HG02588 (cell line): ENCODE measurements around the gene DGUOK.

Experiments used
- ATAC-seq: cut with Tn5 transposase; IDR thresholded peaks from one replicate; pipeline ENCODE4 v1.9.1; 2021; ENCODE audit warnings: mild to moderate bottlenecking, moderate library complexity; ENCODE audit not compliant: unreplicated experiment

Gene DGUOK

DNA sequence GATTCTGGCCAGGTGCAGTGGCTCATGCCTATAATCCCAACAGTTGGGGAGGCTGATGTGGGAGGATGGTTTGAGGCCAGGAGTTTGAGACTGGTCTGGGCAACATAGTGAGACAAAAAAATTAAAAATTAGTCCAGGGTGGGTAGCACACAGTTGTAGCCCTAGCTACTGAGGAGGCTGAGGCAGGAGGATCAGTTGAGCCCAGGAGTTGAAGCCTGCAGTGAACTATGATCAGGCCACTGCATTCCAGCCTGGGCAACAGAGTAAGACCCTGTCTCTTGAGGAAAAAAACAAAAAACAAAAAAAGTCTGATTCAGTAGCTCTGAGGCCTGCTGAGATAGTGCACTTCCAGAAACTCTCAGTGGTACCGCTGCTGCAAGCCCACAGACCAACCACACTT, 50.1 kb downstream of the DGUOK start:
- no peak for ATAC-seq

DNA sequence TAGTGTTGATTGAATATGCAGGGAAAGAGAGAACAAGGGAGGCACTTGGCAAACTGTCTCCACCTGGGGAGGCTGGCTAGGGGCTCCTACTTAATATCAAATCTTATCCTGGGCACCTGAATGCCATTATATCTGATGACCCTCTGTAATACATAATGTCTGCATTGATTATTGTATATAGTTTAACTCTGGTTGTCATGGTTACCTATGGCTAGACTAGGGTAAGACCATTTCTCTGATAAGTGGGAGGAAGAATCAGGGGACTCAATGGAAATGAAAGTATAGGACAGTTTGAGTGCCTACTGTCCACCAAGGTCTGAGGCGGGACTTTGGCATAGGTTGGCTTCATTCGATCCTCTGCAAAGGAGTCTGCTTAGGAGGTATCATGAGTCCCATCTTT, 50.8 kb downstream of the DGUOK start:
- no peak for ATAC-seq

DNA sequence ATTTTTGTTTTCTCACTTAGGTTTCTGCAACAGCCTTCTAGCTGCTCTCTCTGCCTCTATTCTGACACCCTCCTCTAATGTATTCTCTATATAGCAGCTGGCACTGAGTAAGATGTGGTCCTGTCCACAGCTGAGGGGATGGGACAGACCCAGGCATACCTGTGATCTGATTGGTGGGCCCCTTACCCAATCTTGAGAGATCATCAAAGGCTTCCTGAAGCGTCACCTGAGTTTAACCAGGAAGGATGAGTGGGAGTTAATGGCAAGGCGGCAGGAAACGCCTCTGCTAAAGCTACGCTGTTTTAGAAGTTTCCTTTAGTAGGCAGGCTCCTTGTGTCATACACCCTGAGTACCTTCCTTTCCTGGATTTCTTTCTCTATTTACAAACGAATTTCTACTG, 52.3 kb downstream of the DGUOK start:
- ATAC-seq, result no peak

DNA sequence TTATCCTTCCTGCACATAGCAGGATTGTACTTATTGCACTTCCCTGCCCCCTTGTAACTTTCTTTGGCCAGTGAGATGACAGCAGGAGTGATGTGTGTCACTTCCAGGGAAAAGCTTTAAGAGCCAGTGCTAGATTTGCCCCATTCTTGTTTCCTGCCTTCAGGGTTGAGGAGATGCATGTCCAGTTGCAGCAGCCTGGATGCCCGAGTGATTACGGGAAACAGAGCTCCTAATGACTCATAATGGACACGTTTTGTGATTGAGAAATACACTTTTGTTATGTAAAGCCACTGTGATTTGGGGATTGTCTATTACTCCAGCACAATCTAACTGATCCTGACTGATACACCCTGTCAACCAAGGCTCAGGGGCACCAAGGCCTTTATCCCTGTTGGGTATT, 53.0 kb downstream of the DGUOK start:
- no peak for ATAC-seq

DNA sequence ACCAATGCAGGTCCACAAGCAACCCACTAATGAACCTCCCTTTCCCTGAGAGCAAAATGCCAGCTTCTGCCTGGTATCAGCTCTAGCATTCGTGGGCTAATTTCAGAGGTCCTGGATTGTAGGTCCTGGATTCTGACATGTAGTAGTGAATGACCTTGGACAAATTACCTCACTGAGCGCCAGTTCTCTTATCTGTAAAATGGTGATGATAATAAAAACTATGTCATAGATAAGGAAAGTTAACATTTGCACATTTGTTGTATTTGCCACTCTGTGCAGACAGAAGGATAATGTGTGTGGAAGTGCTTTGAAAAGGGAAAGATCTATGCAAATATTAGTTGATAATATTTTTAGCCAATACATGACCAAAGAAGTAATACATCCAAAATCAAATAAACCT, 53.9 kb downstream of the DGUOK start:
- ATAC-seq, result no peak

DNA sequence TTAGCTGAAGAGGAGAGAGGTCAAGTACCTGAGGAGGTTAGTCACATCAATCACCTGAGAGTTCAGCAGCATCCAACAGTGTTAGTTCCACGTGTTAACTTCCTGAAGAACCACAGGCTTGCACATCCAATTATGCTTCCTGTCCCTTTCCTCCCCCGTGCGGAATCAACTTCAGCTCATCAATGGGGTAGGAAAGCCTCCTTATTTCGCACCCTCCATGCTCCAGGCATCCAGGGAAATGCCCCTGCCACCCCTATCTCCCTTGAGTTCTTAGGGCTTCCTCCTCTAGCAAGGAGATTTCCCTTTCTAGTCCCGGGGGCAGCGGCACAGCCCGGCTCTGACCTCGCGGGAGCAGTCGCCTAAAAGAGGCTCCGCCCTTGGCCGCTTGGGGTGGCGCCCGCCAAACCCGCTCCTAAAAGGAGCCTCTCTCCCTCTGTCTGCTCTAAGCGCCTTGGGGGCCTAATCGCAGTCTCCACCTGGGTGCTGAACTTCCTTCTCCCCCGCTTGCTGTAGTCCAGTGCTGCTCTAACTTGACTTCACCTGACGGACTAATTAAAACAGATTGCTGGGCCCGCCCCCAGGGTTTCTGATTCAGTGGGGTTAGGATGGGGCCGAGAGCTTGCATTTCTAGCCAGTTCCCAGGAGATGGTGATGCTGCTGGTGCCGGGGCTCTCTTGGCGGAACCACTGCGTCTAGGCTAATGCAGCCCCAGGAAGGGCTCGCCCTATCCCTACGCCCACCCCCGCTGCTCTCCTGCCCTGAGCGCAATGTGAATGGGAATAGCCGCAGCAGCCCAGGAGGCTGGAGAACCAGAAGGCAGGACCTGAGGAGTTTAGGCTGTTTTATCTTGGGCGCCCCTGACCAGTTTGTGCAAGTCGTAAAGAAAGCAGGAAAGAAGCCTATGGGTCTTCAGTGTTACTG, 54.7 kb downstream of the DGUOK start:
- no peak for ATAC-seq

DNA sequence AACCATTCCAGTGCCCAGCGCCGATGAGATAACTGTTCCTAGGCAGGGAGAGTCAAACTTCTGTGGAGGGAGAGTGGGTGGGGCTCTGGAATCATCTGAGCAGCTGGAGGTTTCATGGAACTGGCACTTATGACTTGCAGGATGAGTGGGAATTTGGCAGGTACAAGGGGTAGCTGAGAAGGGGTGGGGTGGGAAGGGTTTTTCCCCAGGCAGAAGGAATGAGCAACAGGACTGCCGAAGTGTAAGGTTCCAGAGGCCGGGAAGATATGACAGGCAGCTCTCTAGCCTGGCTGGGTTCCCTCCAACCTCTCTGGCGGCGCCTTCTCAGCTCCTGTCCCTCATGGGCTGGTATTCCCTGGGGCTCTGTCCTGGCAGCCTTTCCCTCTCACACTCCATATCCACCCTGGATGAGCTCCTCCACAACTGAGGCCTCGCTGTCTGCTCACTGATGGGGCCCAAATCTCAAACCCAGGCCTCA, 55.5 kb downstream of the DGUOK start:
- no peak for ATAC-seq

DNA sequence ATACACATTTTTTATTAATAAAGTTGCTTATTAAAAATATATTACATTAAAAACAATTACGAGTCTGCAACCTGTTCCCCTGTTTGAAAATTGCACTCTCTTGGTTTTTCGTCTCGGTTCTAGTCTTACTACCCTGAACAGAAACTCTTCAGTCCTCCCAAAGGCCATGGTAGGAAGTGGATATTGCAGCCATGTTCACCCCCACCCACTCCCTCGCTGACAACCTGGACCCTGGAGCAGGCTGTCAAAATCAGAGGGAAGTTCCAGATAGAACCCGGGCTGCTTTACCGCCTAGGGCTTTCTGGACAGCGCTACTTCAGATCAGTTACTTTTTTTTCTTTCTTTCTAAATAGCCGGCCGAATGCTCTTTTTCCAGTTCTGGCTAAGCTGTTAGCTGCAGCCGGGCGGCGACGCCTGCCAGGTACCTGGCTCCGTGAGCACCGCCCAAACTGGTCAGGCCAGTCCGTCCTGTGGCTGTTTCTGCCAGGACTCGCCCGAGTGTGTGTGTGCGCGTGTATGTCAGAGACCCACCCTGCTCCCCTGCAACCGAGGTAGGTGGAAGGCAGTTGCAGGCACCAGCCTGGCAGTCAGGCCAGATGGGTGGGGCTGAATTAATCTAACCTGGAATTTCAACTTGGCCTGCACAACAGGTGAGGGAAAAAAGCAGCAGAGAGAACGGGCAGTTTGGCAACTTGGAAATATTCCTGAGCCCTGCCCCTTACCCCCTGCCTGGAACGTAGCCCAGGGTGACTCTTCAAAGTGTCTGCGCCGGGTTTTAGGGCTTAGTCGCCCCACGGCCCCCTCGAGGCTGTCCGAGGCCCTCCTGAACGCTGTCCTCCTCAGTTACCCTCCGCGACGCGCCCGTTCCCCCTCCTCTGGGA, 56.9 kb downstream of the DGUOK start:
- no peak for ATAC-seq

DNA sequence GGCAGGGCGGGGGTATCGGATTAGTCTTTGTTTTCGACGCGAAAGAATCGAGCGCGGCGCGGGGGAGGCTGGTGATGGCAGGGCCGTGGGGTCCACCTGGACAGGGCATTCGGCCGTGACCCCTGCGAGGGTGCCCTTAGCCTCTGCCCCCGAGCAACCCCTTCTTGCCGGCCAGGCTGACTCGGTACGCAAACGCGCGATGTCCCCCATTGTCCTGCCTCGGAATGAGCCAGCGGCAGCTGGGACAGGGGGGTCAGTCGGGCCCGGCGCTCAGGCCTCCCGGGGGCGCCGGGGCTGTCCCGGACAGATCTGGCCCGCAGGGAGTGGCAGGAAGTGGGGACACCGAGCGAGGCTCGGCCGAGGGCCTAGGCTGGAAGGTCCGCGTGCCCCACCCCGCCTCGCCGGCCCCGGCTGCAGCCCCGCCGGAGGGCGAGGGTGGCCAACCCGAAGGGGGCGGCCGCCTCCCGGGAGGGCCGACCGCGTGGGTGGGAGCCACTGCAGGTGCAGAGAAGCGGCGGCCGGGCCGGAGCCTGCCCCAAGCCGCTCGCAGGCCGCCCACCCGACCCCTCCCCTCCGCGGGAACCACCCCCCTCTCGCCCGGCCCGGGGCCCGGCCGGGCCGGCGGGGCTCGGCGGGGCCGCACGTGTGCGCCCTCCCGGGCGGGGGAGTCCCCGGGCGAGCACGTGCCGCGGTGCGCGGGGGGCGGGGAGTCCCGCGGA, 57.7 kb downstream of the DGUOK start, which contains the start of gene TET3:
TSS of gene TET3 (plus strand) at position 708 of the 719 bp plus-strand sequence. CDS start 1,494 bp downstream, outside the sequence.
- peak; percentile 40 for ATAC-seq

DNA sequence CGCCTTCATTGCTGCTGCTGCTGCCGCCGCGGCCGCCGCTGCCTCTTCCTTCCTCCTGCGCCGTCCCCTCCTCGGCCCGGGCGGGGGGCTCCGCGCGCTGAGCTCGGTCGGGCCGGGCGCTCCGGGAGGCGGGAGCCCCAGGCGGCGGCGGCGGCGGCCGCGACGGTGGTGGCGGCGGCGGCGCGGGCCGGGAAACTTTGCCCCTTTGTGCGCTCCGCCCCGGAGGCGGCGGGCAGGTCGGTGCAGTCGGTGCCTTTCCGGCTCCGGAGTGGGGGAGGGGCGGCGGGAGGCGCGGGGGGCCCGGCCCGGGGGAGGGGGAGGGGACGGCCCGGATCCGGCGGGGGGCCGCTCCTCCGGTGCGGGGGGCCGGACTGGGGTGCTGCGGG, 58.2 kb downstream of the DGUOK start:
- ATAC-seq, result peak; percentile 20

DNA sequence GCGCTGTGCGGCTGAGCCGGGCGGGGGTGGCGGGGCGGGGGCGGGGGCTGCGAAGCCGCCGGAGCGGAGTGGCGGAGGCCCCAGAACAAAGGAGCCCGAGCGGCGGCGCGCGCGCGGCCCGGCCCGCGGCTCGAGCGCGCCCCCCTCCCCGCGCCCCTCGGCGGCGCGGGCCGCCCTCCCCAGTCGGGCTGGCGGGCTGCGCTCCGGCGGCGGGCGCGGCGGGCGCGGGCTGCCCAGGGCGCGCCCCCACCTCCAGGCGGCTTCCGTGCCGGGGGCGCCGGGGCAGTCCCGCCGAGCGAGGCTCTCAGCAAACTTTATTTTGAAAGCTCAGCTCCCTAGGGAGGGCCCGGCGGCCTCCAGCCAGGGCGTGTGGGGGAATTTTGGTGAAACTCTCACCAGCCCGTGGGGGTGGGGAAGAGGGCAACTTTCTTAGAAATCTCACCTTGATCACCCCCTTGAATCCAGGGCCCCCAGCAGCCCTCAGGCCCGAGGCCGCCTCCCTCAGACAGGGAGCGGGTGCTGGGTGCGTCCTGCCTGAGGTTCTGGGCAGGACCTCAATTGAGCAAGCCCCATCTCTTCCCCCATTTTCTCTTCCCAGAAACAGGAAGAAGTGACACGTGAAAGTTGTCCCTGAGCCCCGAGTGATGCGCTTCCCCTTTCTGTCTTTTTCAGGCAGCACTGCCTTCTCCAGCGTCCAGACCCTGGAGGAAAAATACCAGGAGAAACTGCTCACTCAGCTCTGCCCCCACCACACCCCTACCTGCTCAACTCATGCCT, 58.8 kb downstream of the DGUOK start:
- ATAC-seq, result peak; percentile 31

DNA sequence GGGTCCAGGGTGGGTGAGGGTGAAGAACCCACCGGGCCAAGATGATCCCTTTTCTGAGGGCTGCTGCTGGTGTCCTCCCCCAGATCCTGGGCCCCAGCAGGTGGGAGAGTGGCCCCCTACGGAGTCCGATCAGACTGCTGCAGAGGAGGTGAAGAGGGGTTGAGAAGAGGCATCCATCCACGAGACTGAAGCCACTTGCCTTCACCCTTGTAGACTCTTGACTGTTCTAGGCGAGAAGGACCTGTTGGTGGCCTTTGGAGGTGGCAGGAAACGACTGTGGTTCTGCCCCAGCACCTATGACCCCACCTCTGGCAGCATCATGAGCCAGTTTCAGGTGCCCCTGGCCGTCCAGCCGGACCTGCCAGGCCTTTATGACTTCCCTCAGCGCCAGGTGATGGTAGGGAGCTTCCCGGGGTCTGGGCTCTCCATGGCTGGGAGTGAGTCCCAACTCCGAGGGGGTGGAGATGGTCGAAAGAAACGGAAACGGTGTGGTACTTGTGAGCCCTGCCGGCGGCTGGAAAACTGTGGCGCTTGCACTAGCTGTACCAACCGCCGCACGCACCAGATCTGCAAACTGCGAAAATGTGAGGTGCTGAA, 59.5 kb downstream of the DGUOK start:
- no peak for ATAC-seq

DNA sequence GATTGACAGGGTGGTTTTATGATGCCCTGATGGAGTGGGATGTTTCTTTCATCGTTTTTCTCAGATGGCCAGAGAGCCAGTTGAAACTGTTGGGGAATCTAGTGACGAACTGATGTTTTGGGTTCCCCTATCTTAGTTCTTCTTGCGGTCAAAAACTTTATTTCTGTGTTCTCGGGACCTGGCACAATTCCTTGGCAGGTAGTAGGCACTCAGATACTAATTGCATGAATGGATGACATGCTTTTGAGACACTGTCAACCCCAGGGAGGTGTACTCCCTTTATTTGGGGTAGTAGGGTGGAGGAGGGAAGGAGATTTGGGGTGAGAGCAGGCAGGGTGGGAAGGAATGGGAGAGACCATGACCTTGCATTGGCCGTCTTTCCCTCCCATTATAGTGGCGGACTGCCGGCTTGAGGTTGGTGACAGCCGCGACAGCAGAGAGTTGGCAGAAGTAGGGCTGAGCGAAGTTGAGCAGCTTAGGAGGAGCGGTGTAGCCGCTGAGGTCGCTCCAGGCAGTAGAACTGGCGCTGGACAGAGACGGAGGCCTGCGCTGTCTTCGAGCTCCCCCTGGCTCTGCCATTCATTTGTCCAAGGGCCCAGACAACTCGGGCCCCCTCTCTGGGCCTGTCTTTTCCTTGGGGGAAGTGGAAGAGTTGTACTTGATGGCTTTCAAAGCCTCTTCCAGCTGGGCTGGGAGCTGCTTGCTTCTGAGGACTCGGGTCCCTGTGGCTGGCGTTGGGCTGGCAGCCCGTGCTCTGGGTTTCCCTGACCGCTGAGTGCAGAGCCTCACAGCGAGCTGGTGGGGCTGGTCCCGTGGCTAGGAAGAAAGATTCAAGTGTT, 60.6 kb downstream of the DGUOK start:
- no peak for ATAC-seq

DNA sequence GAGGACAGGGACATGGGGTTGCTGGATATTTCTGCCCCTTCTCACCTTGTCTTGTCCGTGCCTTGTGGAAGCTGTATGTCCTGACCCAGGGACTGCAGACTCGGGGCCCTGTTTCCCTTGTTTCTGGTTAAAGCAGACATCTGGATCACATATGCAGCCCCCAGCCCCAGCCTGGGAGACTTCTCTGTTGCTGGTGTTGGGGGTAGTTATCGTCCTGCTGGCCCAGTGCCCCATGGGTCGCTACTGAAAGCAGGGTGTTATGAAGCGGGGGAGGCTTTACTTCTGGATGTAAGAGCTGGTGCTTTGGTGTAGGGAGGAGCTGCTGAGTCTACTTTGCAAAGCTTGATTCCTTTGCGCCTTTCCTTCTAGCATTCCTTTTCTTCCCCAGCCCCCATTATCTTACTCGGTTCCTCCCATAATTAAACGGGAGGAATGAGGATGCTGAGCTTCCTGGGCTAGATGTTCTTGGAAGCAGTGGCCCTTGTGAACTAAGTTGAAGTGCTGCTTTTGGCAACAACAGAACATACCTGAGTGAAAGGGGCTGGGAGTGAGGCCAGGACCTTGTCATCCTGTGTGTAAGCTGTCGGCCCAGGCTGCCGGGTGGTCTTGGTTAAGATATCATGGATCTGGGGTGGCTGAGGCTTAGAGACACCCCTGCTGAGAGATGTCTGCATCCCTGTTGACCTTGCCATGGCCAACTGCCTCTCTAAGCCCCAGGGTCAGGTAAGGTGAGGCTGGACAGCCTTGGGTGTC, 61.4 kb downstream of the DGUOK start:
- no peak for ATAC-seq

DNA sequence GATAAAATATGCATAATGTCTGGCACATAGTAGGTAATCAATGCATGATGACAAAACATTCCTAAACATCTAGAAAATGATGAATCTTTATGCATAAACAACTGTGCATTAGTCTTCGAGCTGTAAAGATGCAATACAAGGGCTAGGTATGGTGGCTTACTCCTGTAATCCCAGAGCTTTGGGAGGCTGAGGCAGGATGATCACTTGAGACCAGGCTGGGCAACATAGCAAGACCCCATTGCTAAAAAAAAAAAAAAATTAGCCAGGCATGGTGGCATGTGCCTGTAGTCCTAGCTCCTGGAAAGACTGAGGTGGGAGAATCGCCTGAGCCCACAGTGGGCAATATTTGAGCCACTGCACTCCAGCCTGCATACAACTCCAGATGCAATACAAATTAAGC, 63.3 kb downstream of the DGUOK start:
- ATAC-seq, result no peak

DNA sequence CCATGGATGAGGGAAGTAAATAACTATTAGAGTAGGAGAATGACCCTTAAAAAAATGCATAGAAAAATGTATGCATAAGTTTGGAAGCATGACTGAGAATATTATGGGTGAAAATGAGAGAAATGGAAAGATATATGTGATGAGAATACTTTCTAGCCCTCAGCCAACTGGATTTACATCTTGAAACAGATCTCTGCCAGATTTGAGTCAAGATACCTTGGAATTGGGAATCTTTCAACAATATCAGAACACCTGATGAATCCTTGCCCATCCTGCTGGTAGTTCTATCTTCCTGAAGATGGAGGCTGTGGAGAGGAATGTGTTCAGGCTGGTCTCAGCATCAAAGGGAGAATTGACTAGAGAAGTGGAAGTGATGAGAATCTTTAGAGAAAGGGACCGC, 63.9 kb downstream of the DGUOK start:
- no peak for ATAC-seq

DNA sequence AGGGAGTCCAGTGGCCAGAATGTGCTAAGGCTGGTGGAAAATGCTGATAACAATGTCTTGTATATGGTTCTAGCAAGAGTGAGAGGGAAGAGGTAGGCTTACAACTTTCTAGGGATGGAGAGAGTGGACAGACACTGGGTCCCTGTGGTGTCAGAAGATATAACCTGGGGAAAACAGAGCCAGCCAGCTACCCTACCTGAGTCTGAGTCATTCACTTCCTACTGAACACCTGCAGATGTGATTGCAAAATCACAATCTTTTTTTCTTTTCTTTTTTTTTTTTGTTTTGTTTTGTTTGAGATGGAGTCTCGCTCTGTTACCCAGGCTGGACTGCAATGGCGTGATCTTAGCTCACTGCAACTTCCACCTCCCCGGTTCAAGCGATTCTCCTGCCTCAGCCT, 65.4 kb downstream of the DGUOK start:
- no peak for ATAC-seq

DNA sequence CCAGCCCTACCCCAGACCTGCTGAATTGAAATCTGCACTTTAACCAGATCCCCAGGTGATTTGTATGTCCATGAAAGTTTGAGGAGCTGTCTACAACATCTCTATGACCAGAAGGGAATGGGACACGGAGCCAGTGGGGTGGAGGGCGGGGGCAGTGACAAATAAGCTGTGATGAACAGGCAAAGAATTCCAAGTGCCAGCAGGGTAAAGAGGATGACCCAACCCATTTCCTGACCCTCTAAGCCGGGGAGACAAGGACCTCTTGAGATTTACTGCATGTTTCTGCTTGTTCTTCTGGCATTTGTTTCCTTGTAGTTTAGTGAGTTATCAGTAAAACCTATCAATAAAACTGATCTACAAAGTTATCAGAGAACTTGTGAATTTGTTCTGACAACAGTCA, 66.7 kb downstream of the DGUOK start:
- no peak for ATAC-seq
